Heart right ventricle (tissue), 16 donors: ENCODE measurements around the gene OSBPL6. TPM values are rescaled to one million over a fixed set of nuclear protein-coding genes. Genes with fewer than 3 reads are reported as not detected.

Experiments
- ATAC-seq, 8 donors: fragments of 200-7000 bp; cut with Tn5 transposase; one replicate each; pipeline ENCODE4 v1.9.1; 2020; ENCODE audit warnings: mild to moderate bottlenecking in 8 of 8, moderate library complexity in 8 of 8, moderate number of reproducible peaks in 1 of 8
- DNase-seq, 2 donors: peaks; one replicate each; pipeline ENCODE4 v3.0.0-alpha.2; 2020
- H3K27ac ChIP-seq, 10 donors: fragments of 200-600 bp; sonication (generic) in 2 of 10; one replicate each; pipeline versions ENCODE4 v1.5.0 to v1.8.0; 2020 to 2022; ENCODE audit warnings: mild to moderate bottlenecking in 3 of 10
- H3K27me3 ChIP-seq, 7 donors: fragments of 200-600 bp; one replicate each; pipeline ENCODE4 v1.8.0; 2021 to 2022; ENCODE audit warnings: mild to moderate bottlenecking in 2 of 7
- H3K36me3 ChIP-seq, 9 donors: fragments of 200-600 bp; sonication (generic) in 1 of 9; one replicate each; pipeline versions ENCODE4 v1.5.0 to v1.8.0; 2020 to 2022; ENCODE audit warnings: mild to moderate bottlenecking in 2 of 9
- H3K4me1 ChIP-seq, 9 donors: fragments of 200-600 bp; sonication (generic) in 1 of 9; one replicate each; pipeline versions ENCODE4 v1.5.0 to v1.8.0; 2020 to 2022; ENCODE audit warnings: mild to moderate bottlenecking in 4 of 9
- H3K4me3 ChIP-seq, 10 donors: fragments of 200-600 bp; sonication (generic) in 2 of 10; one replicate each; pipeline versions ENCODE4 v1.5.0 to v1.8.0; 2020 to 2022; ENCODE audit warnings: mild to moderate bottlenecking in 7 of 10, moderate library complexity in 2 of 10
- H3K9me3 ChIP-seq, 11 donors: fragments of 200-600 bp in 10 of 11; sonication (generic) in 2 of 11; one replicate each; pipeline versions ENCODE4 v1.5.0 to v1.8.0; 2013 to 2022; ENCODE audit warnings: mild to moderate bottlenecking in 2 of 11, control low read depth in 1 of 11, moderate library complexity in 1 of 11
- CTCF ChIP-seq, 9 donors: fragments of 200-600 bp; sonication (generic) in 2 of 9; IDR thresholded peaks; one replicate each; pipeline versions ENCODE4 v1.5.0 to v1.8.0; 2021 to 2022; ENCODE audit warnings: antibody characterized with exemption in 9 of 9, mild to moderate bottlenecking in 5 of 9, moderate library complexity in 1 of 9
- WGBS, 2 donors: extraction: QIAGEN DNeasy Blood & Tissue Kit; methylation state at CpG; one replicate each; pipeline ENCODE4 v1.1.7; 2013; ENCODE audit warnings: inconsistent platforms in 1 of 2; 5-methylcytosine and 5-hydroxymethylcytosine counted together
- intact Hi-C, 10 donors: fragments of 100-400 bp; cut with DNase I; formaldehyde crosslinking; loops; one replicate each; pipeline versions ENCODE4 v1.11.1 to v1.14.2; 2022
- polyA plus RNA-seq, 2 donors: library from polyadenylated mRNA; stranded (reverse); fragments of 200-250 nt; gene quantifications; one replicate each; pipeline ENCODE4 v1.2.3, GENCODE V29; 2013
- total RNA-seq, 10 donors: library from RNA; stranded (reverse); fragmentation: NEBNext Ultra II Directional in 3 of 10; extraction: Animal tissue kit (Norgen Biotek cat#: 25700) in 3 of 10; gene quantifications; one replicate each; pipeline versions ENCODE4 v1.2.1 to v1.2.4, GENCODE V29; 2021 to 2023
- donor health status: Arrhythmogenic right ventricular cardiomyopathy.
- donor health status: ischemic (EF 13 %, LVEDD 7.1; RV severe dilation, severe dysfunction).
- donor health status: healthy with polysubstance abuse.
- donor health status: DM: no; HTN: yes; CAD: no.
- donor health status: DM: no; HTN: no; CAD: no.
- donor health status: ischemic (EF 25% LVEDD 6.9; RV normal size, moderate dysfunction).
- donor health status: ischemic (EF 25% LVEDD 5.7; RV mildly dilated, moderate dysfunction).
- donor health status: healthy.
- donor health status: DM: yes; HTN: yes; CAD: no.
- donor health status: Ischemic cardiomyopathy.
- donor health status: ischemic (EF 35%, LVEDD 5.7; RV mildly dilated, moderate dysfunction).
- donor health status: nonischemic (EF 11% LVEDD 7.7; RV severe dilation, severe dysfunction).
- donor health status: DM: yes; HTN: yes; CAD: no.
- donor health status: PGD.
- donor health status: ischemic (EF 29% LVEDD 5.4; RV normal size, mild dysfunction).
- donor health status: nonischemic (EF 23%, LVEDD 6.1; RV moderate dilation, normal function).

Gene OSBPL6
- total and polyA plus RNA-seq, 12 donors, result 1.1 to 8.0 (median 4.4) TPM

GRCh38 chr2:178309541-178309940 lies 115.2 kb downstream of the OSBPL6 start:
- intact Hi-C loops, result loop anchor here in 3 of 10 donors (2.0 to 10.0 kb wide), 2 partner anchors 105 to 247 kb away; no protein-coding TSS in a partner anchor
- DNase-seq, result no peak
- Histone ChIP-seq H3K4me1 (peaks cover 0 to 9% (median 0%) of the 10 kb centered on the region in 9 donors), H3K9me3 (no peaks in the 10 kb centered on the region), H3K27me3 (no peaks in the 10 kb centered on the region), H3K27ac (no peak overlapping the region), H3K36me3 (no peaks in the 10 kb centered on the region), H3K4me3 (no peak overlapping the region)
- 74 to 78% methylated on average over 2 of the region's 2 CpGs for WGBS, 2 donors
- no peak for ATAC-seq
- no peak for TF ChIP-seq CTCF (IDR thresholded peaks at IDR 0.05)

DNA sequence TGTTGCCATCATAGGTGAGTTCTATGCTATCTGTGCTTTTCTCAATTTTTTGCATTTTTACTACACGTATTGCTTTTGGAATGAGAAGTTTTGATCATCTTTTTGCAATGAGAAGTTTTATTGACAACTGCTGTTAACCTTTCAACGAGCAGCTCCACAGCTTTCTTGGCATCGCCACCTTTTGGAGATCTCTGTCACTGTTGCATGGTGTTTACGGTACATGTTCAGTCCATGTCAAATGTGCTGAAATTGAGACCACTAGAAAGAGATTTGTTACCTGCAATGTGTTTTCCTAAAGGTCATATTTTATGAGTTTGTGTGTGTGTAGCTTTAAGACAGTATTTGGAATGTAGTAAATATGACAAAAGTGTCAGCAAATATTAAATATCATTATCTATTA lies 120.8 kb downstream of the OSBPL6 start:
- ATAC-seq (peak in 1 of 8 donors; percentile 14), DNase-seq (no peak)
- Histone ChIP-seq H3K36me3 (no peaks in the 10 kb centered on the region), H3K4me1 (peaks cover 0 to 13% (median 0%) of the 10 kb centered on the region in 9 donors), H3K9me3 (no peaks in the 10 kb centered on the region), H3K27me3 (no peaks in the 10 kb centered on the region), H3K4me3 (no peak overlapping the region), H3K27ac (no peak overlapping the region)
- TF ChIP-seq CTCF (IDR thresholded peaks at IDR 0.05), result no peak
- intact Hi-C loops, result no loop called here
- WGBS, 2 donors, result 76 to 77% methylated on average over 4 of the region's 4 CpGs

GRCh38 chr2:178315488-178315948 lies 121.2 kb downstream of the OSBPL6 start:
- intact Hi-C loops, result no loop called here
- Histone ChIP-seq H3K27ac (no peak overlapping the region), H3K9me3 (no peaks in the 10 kb centered on the region), H3K4me3 (no peak overlapping the region), H3K27me3 (no peaks in the 10 kb centered on the region), H3K36me3 (no peaks in the 10 kb centered on the region), H3K4me1 (peaks cover 0 to 13% (median 0%) of the 10 kb centered on the region in 9 donors)
- WGBS, 2 donors, result 31 to 35% methylated on average over 3 of the region's 3 CpGs
- TF ChIP-seq CTCF (IDR thresholded peaks at IDR 0.05), result no peak
- ATAC-seq, result peak in 4 of 8 donors; percentile 46 to 79 (median 52)
- DNase-seq, result no peak

GRCh38 chr2:178317811-178318210 lies 123.5 kb downstream of the OSBPL6 start:
- DNase-seq (no peak), ATAC-seq (no peak)
- Histone ChIP-seq H3K27me3 (no peaks in the 10 kb centered on the region), H3K27ac (no peak overlapping the region), H3K9me3 (no peaks in the 10 kb centered on the region), H3K4me3 (no peak overlapping the region), H3K4me1 (peaks cover 0 to 13% (median 0%) of the 10 kb centered on the region in 9 donors), H3K36me3 (no peaks in the 10 kb centered on the region)
- WGBS, 2 donors, result 78 to 89% methylated on average over 3 of the region's 3 CpGs
- intact Hi-C loops, result no loop called here
- TF ChIP-seq CTCF (IDR thresholded peaks at IDR 0.05), result no peak
